GM21447 (cell line): ENCODE data around the gene C14orf119.
"Not testable (repeated sequence)": the region's sequence is repeated elsewhere in the genome, so short reads cannot be mapped to it uniquely, and the experiment has no call there.

Experiments
- ATAC-seq: cut with Tn5 transposase; IDR thresholded peaks from one replicate; pipeline ENCODE4 v1.9.1; 2021; ENCODE audit not compliant: unreplicated experiment

Gene C14orf119

DNA sequence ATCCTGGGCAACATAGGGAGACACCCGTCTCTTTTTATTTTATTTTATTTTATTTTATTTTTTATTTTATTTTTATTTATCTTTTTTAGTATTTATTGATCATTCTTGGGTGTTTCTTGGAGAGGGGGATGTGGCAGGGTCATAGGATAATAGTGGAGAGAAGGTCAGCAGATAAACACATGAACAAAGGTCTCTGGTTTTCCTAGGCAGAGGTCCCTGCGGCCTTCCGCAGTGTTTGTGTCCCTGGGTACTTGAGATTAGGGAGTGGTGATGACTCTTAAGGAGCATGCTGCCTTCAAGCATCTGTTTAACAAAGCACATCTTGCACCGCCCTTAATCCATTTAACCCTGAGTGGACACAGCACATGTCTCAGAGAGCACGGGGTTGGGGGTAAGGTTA, 12.3 kb downstream of the C14orf119 start:
- not testable (repeated sequence) for ATAC-seq

DNA sequence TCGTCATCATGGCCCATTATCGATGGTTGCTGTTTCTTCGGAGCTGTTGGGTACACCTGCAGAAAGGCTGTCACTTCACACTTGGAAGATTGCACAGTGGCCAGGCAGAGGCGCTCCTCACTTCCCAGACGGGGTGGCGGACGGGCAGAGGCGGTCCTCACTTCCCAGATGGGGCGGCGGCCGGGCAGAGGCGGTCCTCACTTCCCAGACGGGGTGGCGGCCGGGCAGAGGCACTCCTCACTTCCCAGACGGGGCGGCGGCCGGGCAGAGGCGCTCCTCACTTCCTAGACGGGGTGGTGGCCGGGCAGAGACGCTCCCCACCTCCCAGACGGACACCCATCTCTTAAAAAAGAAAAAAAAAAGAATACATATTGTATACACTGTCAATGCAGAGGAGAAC, 12.9 kb downstream of the C14orf119 start:
- ATAC-seq = not testable (repeated sequence)

DNA sequence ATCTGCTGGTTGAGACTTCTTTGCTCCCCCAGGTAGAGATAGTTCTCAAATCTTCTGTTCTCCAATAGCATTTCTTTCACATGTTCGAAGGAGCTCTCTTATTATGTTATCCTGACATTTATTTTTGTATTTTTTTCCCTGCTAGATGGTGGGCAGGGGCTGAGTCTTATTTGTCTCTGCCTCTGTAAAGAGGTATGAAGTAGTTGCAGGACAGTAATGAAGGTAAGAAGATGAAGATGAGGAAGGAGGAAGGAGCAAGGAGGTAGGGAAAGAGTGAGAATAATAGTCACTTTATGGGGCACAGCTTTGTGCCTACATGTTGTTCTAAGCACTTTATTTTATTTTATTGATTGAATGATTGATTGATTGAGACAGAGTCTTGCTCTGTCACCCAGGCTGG, 14.5 kb downstream of the C14orf119 start:
- ATAC-seq = no peak

DNA sequence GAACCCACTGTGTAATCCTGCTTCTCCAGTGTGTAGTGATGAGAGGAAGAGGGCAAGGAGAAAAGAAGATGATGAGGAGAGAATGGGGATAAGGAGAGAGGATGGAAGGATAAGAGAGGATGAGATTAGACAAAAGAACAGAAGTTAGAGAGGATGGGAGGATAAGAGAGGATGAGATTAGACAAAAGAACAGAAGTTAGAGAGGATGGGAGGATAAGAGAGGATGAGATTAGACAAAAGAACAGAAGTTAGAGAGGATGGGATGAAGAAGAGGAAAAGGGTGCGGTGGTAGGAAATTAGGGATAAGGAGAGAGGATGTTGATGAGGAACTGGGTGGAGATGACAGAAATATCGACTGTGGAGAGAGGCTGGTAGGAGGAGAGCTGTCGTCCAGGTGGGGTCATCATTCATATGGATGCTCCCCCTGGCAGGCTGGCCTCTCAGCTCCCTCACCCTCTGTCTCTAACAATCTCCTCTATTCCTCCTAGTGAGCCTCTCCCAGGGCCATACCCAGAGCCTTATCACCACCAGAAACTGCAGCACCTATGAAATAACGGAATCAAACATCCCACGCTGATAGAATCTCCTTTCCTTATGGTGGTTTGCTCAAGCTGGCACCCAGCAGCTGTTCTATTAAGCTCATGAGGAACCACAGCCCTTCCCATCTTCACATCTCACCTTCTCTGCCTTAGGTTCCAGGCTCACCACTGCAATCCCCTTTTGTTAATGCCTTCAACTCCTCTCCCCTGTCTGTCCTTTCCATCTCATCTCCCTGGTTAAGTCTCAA, 15.5 kb downstream of the C14orf119 start:
- ATAC-seq = no peak

DNA sequence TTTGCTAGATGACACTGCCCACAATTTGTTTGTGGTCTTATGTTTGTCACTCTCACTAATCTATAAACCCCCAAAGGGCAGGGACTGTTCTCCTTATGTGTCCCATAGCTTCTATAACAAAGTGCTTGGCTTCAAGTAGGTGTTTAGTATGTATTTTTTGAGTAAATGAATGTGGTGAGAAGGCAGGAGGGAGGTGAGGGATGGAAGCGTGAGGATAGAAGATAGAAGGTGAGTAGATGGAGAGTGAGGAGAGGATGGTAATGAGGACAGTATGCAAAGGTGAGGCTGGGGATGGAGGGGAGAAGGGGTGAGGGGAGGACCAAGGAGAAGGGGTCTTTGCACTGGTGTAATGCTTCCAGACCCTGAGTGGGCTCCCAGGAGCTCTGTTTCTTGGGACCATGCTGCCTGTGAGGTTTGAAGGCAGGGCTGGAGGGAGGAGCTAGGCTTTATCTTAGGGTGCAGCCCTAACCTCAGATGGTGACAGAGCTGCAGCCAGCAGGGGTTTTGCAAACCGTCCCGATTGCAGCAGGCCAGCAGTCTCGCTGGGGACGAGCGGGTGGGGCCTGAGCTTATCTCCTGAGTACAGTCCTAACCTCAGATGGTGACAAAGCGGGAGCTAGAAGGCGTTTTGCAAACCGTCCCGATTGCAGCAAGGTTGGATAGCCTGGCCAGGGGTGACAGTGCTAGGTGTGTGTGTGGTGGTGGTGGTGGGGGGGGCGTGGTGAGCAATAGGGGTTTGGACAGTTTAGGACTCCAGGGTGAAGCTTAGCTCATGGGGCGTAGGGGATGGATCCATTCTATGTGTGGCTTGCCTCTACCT, 17.3 kb downstream of the C14orf119 start:
- no peak for ATAC-seq

DNA sequence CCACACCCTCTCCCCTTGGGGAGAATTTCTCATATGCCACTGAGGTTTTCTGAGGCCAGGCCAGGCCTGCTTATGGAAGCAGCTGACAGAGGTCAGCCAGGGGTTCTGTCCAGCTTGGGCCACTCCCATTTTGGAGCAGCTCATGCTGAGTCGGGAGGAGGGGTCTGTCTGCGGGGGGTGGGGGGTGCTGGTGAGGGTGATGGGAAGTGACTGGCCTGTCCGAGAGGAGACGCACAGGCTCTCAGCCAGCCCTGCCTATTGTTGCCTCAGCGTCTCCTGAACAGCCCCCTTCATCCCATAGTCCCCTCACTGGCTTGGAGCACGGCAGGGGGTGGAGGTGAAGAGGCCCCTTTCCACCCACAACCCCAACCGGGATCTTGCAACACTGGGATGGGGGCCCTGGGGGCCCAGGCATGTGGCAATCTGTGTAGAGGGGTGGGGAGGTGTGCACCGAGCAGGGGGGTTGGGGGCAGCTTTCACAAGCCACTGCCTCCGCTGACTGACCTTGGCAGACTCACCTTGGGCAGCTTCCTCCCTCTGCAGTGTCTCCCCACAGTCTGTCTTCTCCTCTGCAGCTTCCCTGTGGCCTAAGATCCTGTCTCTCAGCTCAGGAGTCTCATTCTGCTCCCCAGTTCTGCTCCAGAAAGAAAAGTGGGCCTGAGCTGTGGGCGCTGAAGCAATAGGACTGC, 18.3 kb downstream of the C14orf119 start:
- no peak for ATAC-seq

DNA sequence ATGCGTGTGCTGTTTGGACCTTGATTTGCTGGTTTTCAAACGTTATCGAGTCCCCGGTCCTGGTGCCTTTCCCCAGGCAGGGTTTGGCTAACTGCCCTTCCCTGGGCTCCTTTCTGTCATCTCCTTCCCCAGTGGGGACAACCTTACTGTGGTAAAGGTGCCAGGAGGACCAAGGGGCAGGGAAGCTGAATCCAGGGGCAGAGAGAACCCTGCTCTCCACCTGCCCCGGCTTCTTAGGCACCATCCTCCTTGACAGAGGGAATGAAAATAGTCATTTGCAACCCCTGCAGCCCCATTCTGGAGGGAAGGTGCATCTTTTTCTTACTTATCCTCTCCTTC, 18.8 kb downstream of the C14orf119 start:
- ATAC-seq = no peak

DNA sequence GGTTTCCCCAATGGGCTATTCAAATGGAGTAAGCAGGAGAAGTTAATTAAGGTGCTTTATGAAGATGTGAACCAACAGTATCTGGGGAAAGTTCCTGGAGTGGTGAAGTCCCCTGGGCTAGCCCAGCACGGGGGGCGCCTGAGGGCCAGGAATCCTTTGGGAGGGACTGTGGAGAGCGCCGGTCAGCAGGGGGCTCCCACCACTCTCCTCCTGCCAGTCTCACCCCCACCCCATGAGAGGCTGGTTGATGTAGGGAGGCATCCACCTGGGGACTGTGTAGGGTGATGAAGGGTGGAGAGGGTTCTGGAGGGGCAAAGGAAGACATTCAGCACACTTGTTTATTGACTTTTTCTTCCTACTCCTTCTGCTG, 19.3 kb downstream of the C14orf119 start:
- ATAC-seq = no peak

DNA sequence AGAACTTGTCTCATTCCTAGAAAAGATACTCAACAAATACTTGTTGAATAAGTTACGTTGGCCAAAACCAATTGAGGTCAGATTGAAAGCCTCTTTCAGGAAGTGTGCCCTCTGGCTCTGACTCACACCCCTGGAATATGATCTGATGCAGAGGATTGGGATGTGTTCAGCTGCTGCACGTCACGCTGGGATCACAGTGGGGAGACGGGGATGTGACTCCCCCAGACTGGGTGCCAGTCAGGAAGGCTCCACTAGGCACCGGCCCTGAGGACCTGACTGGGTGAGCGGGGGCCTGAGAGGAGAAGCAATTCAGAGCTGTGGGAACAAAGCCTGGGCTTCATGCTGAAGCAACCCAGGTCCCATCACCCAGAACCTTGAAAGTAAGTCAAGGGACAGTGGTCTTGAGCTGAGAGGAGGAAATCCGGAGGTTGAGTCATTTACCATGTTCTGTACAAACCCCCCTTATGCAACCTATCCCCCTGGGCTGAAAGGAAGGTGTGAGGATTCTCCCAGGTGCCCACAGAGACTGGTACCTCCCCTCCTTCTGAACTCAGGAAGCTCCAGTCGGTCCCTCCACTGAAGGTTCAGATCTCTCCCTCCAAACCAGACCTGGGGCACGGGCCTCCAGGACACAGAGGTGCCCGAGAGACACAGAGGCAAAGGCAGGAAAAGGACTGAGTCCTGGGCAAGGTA, 19.9 kb downstream of the C14orf119 start:
- ATAC-seq = no peak

DNA sequence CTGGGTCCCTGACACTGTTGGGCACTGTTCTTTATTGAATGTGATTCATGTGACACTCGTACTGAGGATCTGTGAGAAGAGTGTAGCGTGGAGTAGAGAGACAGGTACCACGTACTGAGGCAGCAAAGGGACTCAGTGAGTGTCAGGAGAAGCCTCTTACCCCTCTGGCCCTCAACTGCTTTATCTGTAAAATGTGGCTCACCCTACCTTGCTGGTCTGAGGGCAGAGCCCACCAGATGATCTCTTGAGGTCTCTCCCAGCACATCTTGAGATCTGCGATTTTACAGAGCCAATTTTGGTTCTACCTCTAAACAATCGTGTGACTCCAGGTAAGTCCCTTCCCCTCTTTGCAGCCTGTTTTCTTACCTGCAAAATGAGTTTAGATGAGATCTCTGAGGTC, 20.6 kb downstream of the C14orf119 start:
- ATAC-seq = no peak

DNA sequence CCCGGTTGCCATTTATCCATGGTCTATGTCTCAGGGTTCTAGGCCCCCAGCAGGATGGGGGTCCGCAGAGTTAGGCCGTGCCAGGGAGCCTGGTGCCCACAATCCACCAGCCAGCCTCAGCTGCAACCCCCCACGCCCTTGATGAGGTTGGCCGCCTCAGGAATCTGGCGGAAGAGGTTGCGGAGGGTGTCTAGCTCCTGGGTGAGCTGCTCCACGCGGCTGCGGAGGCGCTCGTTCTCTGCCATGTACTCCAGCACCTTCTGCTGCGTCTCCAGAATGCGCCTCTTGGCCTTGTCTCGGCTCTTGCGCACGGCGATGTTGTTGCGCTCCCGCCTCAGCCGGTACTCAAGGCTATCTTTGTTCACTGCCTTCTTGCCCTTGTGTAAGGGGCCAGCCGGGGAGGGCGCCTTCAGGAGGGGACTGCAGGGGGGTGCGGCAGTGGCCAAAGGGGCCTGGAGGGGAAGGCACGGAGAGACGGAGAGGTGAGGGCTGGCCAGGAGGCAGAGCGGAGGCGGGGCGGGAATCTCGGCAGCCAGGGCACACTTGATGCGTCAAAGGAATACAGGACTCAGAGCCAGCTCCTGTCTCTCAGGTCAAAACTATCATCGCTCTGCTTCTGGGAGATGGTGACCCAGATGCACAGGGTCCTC, 22.2 kb downstream of the C14orf119 start:
- ATAC-seq = no peak

DNA sequence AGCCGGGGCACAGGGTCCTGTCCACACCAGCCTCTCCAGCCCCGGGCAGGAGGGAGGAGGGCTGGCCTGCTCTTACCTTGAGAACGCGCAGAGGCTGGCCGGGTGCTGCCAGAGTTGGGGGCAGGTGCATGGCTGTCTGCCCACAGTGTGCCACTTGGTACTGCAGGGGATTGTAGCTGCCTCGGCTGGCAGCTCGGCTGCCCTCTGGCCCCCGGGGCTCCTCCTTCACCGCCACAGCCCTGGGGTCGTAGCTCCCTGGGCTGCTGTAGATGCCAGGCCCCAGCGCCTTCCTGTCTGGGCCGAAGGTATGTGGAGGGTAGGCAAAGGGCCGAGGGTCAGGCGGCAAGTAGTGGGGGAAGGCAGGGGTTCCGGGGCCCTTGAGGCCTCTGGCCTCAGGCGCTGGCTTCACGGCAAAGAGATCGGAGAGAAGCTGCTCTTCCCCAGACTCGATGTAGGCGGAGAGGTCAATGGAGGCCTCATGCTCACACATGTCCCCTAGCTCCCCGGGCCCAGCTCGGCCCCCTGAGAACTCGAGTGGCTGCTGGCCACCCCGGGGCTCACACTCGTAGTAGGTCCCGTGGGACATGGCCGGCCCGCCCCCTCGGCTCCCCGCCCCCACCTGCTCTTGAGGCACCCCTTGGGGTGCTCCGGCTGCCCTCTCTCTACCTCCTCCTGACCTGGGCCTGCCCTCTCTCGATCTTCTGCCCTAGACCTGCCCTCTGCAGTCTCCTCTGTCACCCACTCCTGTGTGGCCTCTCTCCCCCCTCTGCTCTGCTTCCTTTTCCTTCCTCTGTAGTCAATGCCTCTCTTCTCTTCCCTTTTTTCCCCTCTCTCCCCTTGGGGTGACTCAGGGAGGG, 23.4 kb downstream of the C14orf119 start, which contains the start of gene CEBPE:
CEBPE (minus strand) TSS at position 750 of the 857 bp plus-strand sequence; CDS start at position 586, 164 bp downstream.
- no peak for ATAC-seq

DNA sequence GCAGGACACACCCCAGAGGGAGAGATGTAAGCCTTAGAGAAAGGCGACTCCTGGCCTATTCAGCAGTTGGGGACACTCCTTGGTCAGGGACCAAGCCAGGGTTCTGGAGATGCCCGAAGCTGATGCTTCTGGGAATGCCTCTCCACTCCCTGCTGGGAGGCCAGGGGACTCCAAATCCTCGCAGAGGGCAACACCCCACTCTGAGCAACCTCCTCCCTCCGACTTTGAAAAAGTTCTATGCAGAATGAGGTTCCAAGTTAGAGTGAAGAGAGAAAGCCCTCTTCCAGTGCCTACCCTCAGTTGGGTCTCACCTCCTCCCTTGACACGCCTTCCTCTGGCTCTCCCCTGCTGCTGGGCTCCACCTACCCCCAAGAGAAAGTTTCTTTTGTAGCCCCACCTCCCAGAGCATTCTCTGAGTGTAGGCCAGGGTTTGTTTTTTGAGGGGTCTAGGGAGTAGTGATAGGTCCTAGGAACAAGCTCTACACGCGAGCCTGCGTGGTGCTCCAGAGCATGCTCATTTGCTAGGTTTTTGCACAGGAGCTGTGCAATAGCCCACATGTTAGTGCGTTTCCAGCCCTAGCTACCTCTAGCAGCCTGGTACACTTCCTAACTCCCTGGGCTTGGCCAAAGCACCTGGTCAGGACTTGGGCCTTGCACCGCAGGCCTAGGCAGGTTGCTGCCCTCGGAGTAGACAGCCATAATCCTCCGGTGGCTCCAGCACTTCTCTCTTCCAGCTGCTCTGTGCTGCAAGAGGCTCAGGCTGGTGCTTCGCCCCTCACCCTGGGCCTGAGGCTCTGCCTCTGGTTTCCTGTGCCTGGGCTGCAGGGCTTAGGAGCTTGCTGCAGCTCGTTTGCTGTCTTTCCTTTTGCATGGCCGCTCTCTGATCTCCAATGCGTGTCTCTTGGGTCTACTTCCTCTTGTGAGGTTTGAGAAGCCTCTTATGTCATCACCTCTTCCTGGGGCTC, 24.3 kb downstream of the C14orf119 start:
- ATAC-seq = no peak

DNA sequence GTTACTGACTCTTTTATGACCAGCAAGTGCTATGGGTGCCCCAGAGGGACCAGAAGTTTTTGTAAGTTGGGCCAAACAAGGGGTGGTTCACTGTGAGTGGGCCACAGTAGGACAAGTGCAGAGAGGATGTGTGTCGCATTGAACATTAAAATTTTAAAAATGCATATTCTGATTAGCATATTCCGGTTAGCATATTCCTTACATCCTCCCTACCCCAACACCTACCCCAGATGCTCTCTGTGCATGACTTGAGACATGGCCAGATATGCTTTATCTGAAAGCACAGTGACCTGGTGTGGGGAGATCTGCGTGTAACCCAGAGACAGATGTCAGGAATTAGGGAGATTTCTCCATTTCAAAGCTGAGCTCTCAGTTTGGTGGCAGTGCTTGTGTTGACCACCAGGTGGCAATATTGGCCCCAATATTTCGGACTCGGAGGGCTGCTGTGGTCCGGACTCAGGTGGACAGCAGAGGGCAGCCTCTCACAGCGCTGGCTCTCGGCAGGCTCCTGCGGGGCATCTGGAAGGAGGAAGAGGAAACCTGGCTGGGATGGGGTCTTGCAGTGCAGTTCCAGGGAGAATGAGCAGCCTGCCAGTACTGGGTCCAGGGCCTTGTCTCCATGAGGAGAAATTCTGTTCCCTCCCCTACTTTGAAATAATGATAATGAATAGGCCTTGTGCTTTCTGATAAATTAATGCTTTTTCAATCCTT, 25.4 kb downstream of the C14orf119 start:
- ATAC-seq = peak; percentile 71

DNA sequence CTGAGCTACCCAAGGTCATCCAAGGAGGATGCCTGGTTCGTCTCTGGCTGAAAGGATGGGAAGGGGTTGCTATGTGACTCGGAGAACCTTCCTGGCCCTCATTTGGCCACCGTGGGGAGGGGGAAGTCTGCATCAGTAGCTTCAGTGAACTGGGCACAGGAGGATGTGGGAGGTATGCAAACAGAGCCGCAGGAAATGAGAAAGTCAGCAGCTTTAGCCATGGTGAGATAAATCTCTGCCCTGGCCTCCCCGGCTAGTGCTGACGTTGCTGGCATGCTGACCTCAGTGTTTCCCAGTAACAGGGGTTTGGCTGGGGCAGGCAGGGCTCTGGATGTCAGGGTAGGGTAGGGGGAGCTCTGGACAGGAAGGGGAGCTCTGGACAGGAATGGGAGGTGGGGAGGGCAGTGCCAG, 26.1 kb downstream of the C14orf119 start:
- peak; percentile 73 for ATAC-seq

DNA sequence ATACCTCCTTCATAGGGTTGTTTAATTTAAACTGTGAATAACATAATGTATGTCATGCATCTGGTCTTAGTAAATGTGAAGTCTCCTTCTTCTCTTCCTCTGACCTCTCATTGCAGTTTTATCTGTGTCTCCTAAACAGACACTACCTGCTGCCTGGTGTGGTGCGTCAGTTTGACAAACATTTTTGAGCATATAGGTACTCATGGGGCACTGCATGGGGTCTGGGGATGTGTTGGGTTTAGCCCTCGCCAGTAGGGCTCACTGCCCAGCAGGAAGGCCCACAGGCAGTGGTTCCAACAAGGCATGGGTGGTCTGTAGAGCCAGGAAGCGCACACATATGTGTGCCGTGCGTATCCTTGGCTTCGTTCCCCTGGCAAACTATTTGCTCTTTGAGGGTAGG, 26.8 kb downstream of the C14orf119 start:
- no peak for ATAC-seq

DNA sequence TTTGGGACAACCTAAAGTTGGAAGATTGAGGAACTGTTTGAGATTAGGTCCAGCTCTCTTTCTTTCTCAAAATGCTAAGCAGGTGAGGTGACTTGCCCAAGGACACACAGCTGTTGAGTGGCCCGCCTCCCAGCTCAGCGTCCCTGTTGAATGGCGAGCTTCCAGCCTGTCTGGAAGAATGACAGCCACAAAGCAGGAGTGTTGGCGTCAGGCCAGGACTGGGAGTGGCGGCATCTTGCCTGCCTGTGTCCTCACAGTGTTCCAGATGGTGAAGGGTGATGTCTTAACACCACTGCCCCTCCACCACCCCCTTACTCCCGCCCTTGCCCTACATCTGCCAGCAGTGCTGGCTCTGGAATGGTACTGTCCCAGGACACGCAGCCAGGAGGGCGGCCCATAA, 28.1 kb downstream of the C14orf119 start:
- ATAC-seq = no peak
